ENCODE results near the gene LRRC23.

Gene LRRC23

GRCh38 chr12:6959805-6960592 lies 55.4 kb downstream of the LRRC23 start:
- no peak for DNase-seq

- DNase-seq, result no peak
Observed at GRCh38 chr12:6960593-6961277, 56.1 kb downstream of the LRRC23 start.

- no peak for DNase-seq
Observed at GRCh38 chr12:6961278-6961694, 56.7 kb downstream of the LRRC23 start.

- DNase-seq, result no peak
Observed at GRCh38 chr12:6961695-6962284, 57.2 kb downstream of the LRRC23 start.

GRCh38 chr12:6962285-6963015 lies 57.8 kb downstream of the LRRC23 start:
- no peak for DNase-seq

- DNase-seq, result no peak
Observed at GRCh38 chr12:6963016-6963731, 58.6 kb downstream of the LRRC23 start.
